ENCODE results near the gene RAPGEF3.

DNA sequence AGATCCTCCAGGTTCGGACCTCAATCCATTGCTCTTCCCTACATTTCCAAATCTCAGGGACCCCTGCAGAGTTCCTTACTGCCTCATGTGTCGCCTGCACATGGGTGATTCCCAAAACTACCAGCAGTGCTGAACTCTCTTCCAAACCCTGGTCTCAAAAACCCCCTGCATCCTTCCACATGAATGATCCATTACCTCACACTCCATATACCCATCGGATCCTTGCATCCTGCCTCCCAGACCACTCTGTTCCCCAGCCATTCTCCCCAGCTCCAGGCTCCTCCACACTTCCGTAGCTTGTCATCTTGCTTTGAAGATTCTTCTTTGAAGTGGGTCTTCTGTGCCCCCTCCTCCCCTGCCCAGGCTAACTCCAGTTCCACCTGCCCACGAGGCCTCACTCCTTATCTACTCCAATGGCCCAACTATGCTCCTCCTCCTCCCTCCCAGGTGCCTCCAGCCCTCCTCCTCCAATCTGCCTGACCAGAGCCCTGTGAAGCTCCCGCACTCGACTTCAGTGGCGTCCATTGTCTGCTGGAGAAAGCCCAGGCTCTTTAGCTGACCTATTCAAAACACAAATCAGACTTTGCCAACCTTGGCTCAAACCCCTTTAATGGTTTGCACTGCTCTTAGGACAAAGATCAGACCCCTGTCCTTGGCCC, 13.8 kb downstream of the RAPGEF3 start:
- TF ChIP-seq, protein P1, sequence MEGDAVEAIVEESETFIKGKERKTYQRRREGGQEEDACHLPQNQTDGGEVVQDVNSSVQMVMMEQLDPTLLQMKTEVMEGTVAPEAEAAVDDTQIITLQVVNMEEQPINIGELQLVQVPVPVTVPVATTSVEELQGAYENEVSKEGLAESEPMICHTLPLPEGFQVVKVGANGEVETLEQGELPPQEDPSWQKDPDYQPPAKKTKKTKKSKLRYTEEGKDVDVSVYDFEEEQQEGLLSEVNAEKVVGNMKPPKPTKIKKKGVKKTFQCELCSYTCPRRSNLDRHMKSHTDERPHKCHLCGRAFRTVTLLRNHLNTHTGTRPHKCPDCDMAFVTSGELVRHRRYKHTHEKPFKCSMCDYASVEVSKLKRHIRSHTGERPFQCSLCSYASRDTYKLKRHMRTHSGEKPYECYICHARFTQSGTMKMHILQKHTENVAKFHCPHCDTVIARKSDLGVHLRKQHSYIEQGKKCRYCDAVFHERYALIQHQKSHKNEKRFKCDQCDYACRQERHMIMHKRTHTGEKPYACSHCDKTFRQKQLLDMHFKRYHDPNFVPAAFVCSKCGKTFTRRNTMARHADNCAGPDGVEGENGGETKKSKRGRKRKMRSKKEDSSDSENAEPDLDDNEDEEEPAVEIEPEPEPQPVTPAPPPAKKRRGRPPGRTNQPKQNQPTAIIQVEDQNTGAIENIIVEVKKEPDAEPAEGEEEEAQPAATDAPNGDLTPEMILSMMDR (IDR thresholded peaks at IDR 0.05; ENCODE audit: insufficient read depth, low read length) = no peak
- TF ChIP-seq REST (IDR thresholded peaks at IDR 0.05; ENCODE audit: insufficient replicate concordance, low read depth) (no peak), POLR2AphosphoS5 (IDR thresholded peaks at IDR 0.05; ENCODE audit: low read depth) (no peak), SPI1 (IDR thresholded peaks at IDR 0.05; ENCODE audit: borderline replicate concordance, low read depth) (no peak)

Measured in HL-60 (cell line).